ENCODE measurements around the gene ZNF580.

Gene ZNF580

DNA sequence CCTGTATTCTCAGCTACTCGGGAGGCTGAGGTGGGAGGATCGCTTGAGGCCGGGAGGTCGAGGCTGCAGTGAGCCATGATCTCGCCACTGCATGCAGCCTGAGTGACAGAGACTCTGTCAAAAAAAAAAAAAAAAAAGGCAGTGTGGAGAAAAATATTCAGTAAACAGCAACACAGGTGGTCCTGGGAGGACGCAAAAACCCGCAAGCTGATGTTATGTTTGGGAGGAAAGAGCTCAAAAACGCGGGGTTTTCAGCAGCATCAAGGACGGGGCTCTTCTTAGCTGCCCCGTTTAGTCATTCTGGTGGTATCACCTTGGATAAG, 15.8 kb upstream of the ZNF580 start:
- TF ChIP-seq, protein P1, sequence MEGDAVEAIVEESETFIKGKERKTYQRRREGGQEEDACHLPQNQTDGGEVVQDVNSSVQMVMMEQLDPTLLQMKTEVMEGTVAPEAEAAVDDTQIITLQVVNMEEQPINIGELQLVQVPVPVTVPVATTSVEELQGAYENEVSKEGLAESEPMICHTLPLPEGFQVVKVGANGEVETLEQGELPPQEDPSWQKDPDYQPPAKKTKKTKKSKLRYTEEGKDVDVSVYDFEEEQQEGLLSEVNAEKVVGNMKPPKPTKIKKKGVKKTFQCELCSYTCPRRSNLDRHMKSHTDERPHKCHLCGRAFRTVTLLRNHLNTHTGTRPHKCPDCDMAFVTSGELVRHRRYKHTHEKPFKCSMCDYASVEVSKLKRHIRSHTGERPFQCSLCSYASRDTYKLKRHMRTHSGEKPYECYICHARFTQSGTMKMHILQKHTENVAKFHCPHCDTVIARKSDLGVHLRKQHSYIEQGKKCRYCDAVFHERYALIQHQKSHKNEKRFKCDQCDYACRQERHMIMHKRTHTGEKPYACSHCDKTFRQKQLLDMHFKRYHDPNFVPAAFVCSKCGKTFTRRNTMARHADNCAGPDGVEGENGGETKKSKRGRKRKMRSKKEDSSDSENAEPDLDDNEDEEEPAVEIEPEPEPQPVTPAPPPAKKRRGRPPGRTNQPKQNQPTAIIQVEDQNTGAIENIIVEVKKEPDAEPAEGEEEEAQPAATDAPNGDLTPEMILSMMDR (IDR thresholded peaks at IDR 0.05) = no peak
- no peak for TF ChIP-seq ZFX (IDR thresholded peaks at IDR 0.05; ENCODE audit: borderline replicate concordance)
- H3K27ac ChIP-seq = peak overlapping the region; percentile 86

DNA sequence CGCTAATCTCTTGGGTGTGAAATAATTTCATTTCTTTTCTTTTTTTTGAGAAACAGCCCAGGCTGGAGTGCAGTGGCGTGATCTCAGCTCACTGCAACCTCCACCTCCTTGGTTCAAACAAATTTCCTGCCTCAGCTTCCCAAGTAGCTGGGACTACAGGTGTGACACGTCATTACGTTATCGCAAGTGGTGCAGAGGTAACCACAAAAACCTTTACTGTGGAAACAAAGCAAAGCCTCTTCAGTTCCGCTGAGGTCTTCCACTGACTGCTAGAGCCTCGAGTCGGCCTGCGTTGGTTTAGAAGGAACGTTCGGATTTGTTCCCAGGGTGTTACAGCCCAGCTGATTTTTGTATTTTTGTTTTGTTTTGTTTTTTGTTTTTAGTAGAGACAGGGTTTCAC, 14.5 kb upstream of the ZNF580 start:
- TF ChIP-seq, protein P1 (IDR thresholded peaks at IDR 0.05) = no peak
- H3K27ac ChIP-seq = no peak overlapping the region

DNA sequence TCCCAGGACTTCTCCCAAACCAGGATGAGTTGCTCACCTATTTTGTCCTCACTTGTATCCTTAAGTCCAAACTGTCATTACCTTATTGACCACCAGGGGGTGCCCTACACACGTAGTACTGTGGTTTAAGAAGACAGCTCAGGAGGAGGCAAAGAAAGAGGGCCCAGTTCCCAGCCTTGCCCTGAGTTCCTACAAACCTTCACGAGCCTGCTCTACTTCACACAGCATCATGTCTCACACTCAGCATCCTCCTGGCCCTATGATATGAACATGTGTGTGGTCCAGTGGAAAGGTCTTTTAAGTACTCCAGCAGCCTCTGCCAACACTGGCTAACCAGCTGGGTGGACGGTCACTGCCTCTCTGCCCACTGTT, 8.4 kb upstream of the ZNF580 start:
- H3K27ac ChIP-seq = no peak overlapping the region; the same call in 1 of the 2 replicates
- TF ChIP-seq, protein P1 (IDR thresholded peaks at IDR 0.05) = peak; percentile 84
- TF ChIP-seq ZFX (IDR thresholded peaks at IDR 0.05; ENCODE audit: borderline replicate concordance) = no peak

DNA sequence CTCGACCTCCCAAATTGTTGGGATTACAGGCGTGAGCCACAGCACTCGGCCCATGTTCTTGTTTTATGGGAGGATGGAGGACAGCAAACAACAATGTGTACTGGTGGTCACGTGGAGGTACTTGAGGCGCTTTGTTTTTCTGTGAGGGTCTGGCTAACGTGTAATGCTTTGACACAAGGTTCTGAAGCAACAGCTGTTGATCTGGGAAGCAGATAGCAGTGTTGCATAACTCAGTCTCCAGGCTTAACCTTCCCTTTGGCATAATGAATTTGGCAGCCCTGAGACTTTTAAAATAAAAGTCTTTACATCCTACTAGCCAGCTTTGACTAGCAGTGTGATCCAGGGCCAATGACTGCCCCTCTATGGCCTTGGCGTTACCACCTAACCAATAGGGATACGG, 6.9 kb upstream of the ZNF580 start:
- no peak for TF ChIP-seq ZFX (IDR thresholded peaks at IDR 0.05; ENCODE audit: borderline replicate concordance)
- TF ChIP-seq, protein P1 (IDR thresholded peaks at IDR 0.05) = no peak
- peak overlapping the region; percentile 69; the same call in 1 of the 2 replicates for H3K27ac ChIP-seq

GRCh38 chr19:55635334-55635717, 5.5 kb upstream of the ZNF580 start:
- H3K27ac ChIP-seq = peak overlapping the region; percentile 69
- no peak for TF ChIP-seq ZFX (IDR thresholded peaks at IDR 0.05; ENCODE audit: borderline replicate concordance)
- TF ChIP-seq, protein P1 (IDR thresholded peaks at IDR 0.05) = no peak

- TF ChIP-seq, protein P1 (IDR thresholded peaks at IDR 0.05) = no peak
- no peak for TF ChIP-seq ZFX (IDR thresholded peaks at IDR 0.05; ENCODE audit: borderline replicate concordance)
- H3K27ac ChIP-seq = no peak overlapping the region
Measured at GRCh38 chr19:55635856-55636440, 4.9 kb upstream of the ZNF580 start.

- TF ChIP-seq, protein P1 (IDR thresholded peaks at IDR 0.05) = no peak
- no peak for TF ChIP-seq ZFX (IDR thresholded peaks at IDR 0.05; ENCODE audit: borderline replicate concordance)
- H3K27ac ChIP-seq = no peak overlapping the region
Measured at GRCh38 chr19:55636723-55637122, 4.1 kb upstream of the ZNF580 start.
